ENCODE data around the gene HIC1.

The HIC1 gene

DNA sequence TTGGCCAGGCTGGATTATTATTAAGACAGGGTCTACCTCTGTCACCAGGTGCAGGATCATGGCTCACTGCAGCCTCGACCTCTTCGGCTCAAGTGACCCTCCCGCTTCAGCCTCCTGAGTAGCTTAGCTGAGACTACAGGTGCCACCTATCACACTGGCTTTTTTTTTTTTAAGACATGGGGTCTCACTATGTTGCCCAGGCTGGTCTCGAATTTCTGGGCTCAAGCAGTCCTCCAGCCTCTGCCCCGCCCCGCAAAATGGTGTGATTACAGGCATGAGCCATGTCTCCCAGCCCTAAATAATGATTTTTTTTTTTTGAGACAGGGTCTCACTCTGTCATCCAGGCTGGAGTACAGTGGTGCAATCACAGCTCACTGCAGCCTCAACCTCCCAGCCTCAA lies 7.3 kb upstream of the HIC1 start:
- DNase-seq (ENCODE audit: low read depth), result no peak

DNA sequence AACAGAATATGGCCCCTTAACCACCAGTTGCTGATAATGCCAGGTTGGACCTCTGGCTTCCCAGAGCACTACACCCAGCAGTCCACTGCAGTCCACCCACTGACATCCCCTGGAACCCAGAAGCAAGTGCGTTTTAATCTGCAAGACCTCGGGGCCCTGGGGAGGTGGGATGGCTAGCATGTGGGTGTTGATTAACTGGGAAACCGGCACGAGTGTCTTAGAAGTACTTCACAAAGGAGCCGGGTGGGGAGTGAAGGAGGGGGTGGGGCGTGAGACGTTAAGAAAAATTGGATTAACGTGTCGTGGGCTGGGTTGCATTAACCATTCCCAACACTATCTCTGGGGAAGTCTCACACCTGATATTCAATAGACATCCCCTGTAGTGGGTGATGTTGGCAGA lies 6.1 kb upstream of the HIC1 start:
- DNase-seq (ENCODE audit: low read depth), result no peak

GRCh38 chr17:2049333-2050299 lies 5.3 kb upstream of the HIC1 start:
- DNase-seq (ENCODE audit: low read depth), result peak; percentile 72

GRCh38 chr17:2050300-2051060 lies 4.4 kb upstream of the HIC1 start:
- DNase-seq (ENCODE audit: low read depth), result peak; percentile 70

DNA sequence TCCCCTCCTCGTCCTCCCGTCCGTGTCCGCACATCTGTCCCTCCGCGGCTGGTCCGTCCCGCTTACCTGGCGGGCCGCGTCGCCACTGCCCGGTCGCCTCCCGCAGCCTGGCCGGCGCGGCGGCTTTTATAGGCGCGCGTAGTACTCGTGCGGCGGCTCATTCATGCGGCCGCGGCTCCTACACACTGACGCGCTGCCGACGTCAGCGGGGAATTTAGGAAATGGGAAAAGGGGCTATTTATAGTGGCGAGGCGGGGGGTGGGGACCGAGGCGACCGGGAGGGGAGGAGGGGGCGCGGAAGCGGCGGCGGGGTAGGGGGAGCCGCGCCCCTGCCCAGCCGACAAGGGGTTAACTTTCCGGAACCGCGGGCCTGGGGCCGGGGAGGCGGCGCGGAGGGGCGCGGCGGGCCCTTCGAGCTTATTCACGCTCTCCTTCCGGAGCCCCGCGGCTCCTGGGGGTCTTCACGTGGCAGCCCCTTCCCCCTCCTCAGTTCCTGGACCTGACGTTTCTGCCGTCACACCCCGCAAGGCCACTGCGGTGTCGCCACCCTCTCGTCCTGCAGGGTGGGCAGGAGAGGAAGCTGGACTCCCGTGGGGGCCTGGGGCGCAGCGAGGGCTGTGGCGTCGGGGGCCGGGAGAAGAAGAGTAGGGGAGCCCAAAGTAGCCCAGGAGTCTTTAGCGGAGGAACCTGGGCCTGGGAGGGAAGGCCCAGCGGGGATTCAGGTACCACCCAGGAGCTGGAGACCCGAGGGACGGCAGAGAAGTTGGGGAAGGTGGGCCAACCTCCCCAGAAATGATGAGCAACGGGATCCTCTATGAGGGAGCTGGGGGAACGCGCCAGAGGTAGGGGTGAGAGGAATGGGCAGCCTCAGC lies 3.6 kb upstream of the HIC1 start:
- peak; percentile 61 for DNase-seq (ENCODE audit: low read depth)

DNA sequence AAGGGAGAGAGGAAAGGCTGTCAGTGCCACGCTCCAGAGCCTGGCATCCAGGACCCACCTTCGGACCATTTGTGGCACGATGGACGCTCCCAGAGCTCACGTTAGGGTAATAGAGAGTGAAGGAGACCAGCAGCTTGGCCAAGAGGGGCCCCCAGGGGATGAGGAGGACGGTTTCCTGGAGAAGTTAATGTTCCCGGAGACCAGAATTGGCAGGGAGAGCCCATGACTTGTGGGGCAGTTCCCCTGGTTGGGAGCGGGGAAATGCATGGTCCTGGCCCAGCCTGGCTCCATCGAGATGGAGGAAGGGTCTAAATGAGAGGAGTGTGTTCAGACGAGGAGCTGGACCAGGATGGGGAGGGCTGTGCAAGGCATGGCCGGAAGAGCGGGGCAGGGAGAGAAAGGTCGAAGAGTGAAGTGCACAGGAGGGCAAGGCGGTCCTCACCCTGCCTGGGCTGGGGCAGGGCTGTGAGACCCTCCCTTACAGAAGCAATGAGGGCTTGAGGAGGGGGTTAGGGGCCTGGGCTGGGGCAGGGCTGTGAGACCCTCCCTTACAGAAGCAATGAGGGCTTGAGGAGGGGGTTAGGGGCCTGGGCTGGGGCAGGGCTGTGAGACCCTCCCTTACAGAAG lies 2.9 kb upstream of the HIC1 start:
- no peak for DNase-seq (ENCODE audit: low read depth)

GRCh38 chr17:2053380-2054261 lies 1.3 kb upstream of the HIC1 start:
- peak; percentile 81 for DNase-seq (ENCODE audit: low read depth)

DNA sequence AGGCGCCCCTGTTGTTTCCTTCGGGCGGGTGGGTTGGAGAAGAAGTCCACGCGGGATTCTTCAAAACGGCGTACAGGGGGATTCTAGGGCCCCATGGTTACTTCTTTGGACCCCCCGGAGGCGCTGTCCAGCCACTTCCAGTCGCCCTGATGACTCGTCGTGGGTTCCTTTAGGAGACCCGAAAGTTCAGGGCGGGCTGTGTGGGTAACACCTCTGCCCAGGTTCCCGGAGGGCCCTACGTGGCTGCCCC lies 716 bp upstream of the HIC1 start:
- DNase-seq (ENCODE audit: low read depth), result no peak

- peak; percentile 74 for DNase-seq (ENCODE audit: low read depth)
These were observed 646 bp downstream of the HIC1 start for GRCh38 chr17:2055292-2056205.

DNA sequence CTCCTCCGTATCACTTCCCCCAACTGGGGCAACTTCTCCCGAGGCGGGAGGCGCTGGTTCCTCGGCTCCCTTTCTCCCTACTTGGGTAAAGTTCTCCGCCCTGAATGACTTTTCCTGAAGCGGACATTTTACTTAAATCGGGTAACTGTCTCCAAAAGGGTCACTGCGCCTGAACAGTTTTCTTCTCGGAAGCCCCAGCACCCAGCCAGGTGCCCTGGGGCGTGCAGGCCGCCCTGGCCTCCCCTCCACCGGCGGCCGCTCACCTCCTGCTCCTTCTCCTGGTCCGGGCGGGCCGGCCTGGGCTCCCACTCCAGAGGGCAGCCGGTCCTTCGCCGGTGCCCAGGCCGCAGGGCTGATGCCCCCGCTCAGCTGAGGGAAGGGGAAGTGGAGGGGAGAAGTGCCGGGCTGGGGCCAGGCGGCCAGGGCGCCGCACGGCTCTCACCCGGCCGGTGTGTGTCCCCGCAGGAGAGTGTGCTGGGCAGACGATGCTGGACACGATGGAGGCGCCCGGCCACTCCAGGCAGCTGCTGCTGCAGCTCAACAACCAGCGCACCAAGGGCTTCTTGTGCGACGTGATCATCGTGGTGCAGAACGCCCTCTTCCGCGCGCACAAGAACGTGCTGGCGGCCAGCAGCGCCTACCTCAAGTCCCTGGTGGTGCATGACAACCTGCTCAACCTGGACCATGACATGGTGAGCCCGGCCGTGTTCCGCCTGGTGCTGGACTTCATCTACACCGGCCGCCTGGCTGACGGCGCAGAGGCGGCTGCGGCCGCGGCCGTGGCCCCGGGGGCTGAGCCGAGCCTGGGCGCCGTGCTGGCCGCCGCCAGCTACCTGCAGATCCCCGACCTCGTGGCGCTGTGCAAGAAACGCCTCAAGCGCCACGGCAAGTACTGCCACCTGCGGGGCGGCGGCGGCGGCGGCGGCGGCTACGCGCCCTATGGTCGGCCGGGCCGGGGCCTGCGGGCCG lies 1.6 kb downstream of the HIC1 start:
- DNase-seq (ENCODE audit: low read depth), result peak; percentile 77

DNA sequence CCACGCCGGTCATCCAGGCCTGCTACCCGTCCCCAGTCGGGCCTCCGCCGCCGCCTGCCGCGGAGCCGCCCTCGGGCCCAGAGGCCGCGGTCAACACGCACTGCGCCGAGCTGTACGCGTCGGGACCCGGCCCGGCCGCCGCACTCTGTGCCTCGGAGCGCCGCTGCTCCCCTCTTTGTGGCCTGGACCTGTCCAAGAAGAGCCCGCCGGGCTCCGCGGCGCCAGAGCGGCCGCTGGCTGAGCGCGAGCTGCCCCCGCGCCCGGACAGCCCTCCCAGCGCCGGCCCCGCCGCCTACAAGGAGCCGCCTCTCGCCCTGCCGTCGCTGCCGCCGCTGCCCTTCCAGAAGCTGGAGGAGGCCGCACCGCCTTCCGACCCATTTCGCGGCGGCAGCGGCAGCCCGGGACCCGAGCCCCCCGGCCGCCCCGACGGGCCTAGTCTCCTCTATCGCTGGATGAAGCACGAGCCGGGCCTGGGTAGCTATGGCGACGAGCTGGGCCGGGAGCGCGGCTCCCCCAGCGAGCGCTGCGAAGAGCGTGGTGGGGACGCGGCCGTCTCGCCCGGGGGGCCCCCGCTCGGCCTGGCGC lies 2.4 kb downstream of the HIC1 start:
- DNase-seq (ENCODE audit: low read depth), result peak; percentile 62

DNA sequence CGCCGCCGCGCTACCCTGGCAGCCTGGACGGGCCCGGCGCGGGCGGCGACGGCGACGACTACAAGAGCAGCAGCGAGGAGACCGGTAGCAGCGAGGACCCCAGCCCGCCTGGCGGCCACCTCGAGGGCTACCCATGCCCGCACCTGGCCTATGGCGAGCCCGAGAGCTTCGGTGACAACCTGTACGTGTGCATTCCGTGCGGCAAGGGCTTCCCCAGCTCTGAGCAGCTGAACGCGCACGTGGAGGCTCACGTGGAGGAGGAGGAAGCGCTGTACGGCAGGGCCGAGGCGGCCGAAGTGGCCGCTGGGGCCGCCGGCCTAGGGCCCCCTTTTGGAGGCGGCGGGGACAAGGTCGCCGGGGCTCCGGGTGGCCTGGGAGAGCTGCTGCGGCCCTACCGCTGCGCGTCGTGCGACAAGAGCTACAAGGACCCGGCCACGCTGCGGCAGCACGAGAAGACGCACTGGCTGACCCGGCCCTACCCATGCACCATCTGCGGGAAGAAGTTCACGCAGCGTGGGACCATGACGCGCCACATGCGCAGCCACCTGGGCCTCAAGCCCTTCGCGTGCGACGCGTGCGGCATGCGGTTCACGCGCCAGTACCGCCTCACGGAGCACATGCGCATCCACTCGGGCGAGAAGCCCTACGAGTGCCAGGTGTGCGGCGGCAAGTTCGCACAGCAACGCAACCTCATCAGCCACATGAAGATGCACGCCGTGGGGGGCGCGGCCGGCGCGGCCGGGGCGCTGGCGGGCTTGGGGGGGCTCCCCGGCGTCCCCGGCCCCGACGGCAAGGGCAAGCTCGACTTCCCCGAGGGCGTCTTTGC lies 3.1 kb downstream of the HIC1 start:
- DNase-seq (ENCODE audit: low read depth), result peak; percentile 67

GRCh38 chr17:2058586-2059546 lies 4.0 kb downstream of the HIC1 start:
- DNase-seq (ENCODE audit: low read depth), result peak; percentile 82

GRCh38 chr17:2059547-2060384 lies 4.9 kb downstream of the HIC1 start:
- DNase-seq (ENCODE audit: low read depth), result no peak

- no peak for DNase-seq (ENCODE audit: low read depth)
These were observed 5.4 kb downstream of the HIC1 start for GRCh38 chr17:2060385-2060658.
